ENCODE data around the gene LRCOL1. TPM values are rescaled to one million over a fixed set of nuclear protein-coding genes. Genes with fewer than 3 reads are reported as not detected.

The LRCOL1 gene
- total RNA-seq, 2 experiments from 2014 or later: not detected

DNA sequence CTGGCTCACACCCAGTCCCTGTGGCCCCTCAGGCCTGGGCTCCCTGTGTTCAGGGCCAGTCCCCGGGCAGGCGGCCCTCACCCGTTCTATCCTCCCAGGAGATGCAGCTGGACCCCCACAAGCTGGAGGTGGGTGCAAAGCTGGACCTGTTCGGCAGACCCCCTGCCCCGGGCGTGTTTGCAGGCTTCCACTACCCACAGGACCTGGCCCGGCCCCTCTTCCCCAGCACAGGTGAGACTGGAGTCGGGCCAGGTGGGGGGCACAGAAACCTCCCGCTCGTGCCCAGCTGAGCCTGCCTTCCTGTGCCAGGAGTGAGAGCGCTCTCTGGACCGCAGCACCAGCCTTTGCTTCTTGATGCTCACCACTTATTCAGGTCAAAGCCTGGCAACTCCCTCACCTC is 33.7 kb downstream of the LRCOL1 start:
- H3K4me1 ChIP-seq (ENCODE audit: insufficient read depth, low read length): no peaks in the 10 kb centered on the region
- TF ChIP-seq, protein P1, sequence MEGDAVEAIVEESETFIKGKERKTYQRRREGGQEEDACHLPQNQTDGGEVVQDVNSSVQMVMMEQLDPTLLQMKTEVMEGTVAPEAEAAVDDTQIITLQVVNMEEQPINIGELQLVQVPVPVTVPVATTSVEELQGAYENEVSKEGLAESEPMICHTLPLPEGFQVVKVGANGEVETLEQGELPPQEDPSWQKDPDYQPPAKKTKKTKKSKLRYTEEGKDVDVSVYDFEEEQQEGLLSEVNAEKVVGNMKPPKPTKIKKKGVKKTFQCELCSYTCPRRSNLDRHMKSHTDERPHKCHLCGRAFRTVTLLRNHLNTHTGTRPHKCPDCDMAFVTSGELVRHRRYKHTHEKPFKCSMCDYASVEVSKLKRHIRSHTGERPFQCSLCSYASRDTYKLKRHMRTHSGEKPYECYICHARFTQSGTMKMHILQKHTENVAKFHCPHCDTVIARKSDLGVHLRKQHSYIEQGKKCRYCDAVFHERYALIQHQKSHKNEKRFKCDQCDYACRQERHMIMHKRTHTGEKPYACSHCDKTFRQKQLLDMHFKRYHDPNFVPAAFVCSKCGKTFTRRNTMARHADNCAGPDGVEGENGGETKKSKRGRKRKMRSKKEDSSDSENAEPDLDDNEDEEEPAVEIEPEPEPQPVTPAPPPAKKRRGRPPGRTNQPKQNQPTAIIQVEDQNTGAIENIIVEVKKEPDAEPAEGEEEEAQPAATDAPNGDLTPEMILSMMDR (IDR thresholded peaks at IDR 0.05): no peak
- H3K36me3 ChIP-seq (ENCODE audit: insufficient read depth, low read length): peaks cover 34% of the 10 kb centered on the region
- Mint-ChIP-seq H3K9me3 (no peaks in the 10 kb centered on the region), H3K27me3 (no peaks in the 10 kb centered on the region), H3K4me1 (ENCODE audit: low read depth) (no peaks in the 10 kb centered on the region), H3K36me3 (ENCODE audit: low read depth) (peaks cover 38% of the 10 kb centered on the region), H3K27ac (no peak overlapping the region), H3K4me3 (no peak overlapping the region)
- DNase-seq: no peak
- H3K9me3 ChIP-seq (ENCODE audit: control insufficient read depth in 1 of 2, insufficient read depth in 1 of 2, low read length in 2 of 2): no peaks in the 10 kb centered on the region
- intact Hi-C loops (cut with DNase I, micrococcal nuclease): no loop called here
- CTCF ChIA-PET: no interaction called here
- H3K27me3 ChIP-seq (ENCODE audit: control insufficient read depth in 1 of 2, insufficient read depth in 2 of 2, low read length in 2 of 2): no peaks in the 10 kb centered on the region
- no peak for ATAC-seq (ENCODE audit: poor library complexity)
- POLR2A ChIA-PET: no interaction called here
- no peak overlapping the region for H3K27ac ChIP-seq (ENCODE audit: low read depth in 1 of 2, low read length in 2 of 2)
- no peak overlapping the region for H3K4me3 ChIP-seq (ENCODE audit: low read length)

DNA sequence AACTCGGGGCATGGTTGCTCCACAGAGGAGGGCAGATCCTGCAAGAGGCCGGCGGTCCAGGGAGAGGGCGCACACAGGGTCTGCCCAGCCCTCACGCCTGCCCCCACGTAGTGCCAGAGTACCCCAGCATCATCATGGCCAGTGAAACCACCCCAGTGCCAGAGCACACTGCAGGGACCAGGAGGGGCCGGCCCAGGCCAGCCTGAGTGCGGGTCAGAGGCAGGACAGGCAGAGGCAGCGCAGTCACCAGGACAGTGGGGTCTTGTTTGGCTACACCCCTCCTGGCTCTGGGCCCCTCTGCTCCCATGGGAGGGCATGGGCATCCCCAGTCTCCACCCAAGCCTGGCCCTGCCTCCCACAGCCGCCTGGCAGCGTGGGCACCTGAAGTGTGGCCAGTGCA is 34.7 kb downstream of the LRCOL1 start:
- H3K9me3 Mint-ChIP-seq: no peaks in the 10 kb centered on the region
- Histone ChIP-seq H3K4me1 (ENCODE audit: insufficient read depth, low read length) (no peaks in the 10 kb centered on the region), H3K27ac (ENCODE audit: low read depth in 1 of 2, low read length in 2 of 2) (no peak overlapping the region), H3K27me3 (ENCODE audit: control insufficient read depth in 1 of 2, insufficient read depth in 2 of 2, low read length in 2 of 2) (no peaks in the 10 kb centered on the region), H3K36me3 (ENCODE audit: insufficient read depth, low read length) (peaks cover 30% of the 10 kb centered on the region), H3K4me3 (ENCODE audit: low read length) (no peak overlapping the region), H3K9me3 (ENCODE audit: control insufficient read depth in 1 of 2, insufficient read depth in 1 of 2, low read length in 2 of 2) (no peaks in the 10 kb centered on the region)
- no peaks in the 10 kb centered on the region for H3K27me3 Mint-ChIP-seq
- peaks cover 34% of the 10 kb centered on the region for H3K36me3 Mint-ChIP-seq (ENCODE audit: low read depth)
- TF ChIP-seq, protein P1 (IDR thresholded peaks at IDR 0.05): no peak
- ATAC-seq (ENCODE audit: poor library complexity): no peak
- no peak for DNase-seq
- no peaks in the 10 kb centered on the region for H3K4me1 Mint-ChIP-seq (ENCODE audit: low read depth)
- ChIA-PET CTCF (no interaction called here), POLR2A (no interaction called here)
- H3K4me3 Mint-ChIP-seq: no peak overlapping the region
- H3K27ac Mint-ChIP-seq: no peak overlapping the region
- intact Hi-C loops (cut with DNase I, micrococcal nuclease): no loop called here

DNA sequence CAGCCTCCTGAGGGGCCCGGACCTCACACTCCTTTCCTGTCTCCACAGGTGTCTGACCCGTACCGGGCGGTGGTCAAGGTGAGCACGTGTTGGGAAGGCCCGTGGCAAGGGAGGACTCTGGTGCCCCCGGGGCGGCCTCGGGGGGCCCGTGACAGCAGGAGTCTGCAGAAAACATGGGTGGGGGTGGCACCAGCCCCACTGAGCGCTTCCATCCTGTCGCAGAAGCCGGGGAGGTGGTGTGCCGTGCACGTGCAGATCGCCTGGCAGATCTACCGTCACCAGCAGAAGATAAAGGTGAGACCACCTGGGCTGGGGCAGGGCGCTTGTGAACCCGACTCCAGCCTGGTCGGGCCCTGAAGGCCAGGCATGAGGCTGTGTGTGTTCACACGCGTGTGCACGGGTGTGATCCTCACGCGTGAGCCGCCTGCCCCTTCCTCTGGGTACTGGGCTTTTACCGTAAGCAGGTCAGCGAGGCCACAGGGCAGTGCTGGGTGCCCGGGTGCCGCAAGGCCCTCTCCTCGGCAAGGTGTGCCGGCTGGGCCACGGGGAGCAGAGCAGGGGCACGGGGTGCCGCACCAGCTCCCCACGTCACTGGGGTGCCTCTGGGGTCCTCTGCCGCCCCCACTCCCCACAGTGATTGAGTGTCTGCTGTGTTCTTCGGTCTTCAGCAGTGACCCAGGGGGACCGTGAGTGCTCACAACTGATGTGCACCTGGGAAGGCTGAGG is 35.9 kb downstream of the LRCOL1 start:
- Mint-ChIP-seq H3K4me1 (ENCODE audit: low read depth) (no peaks in the 10 kb centered on the region), H3K36me3 (ENCODE audit: low read depth) (peaks cover 29% of the 10 kb centered on the region), H3K4me3 (no peak overlapping the region), H3K27me3 (no peaks in the 10 kb centered on the region), H3K27ac (no peak overlapping the region), H3K9me3 (no peaks in the 10 kb centered on the region)
- Histone ChIP-seq H3K27me3 (ENCODE audit: control insufficient read depth in 1 of 2, insufficient read depth in 2 of 2, low read length in 2 of 2) (no peaks in the 10 kb centered on the region), H3K27ac (ENCODE audit: low read depth in 1 of 2, low read length in 2 of 2) (no peak overlapping the region), H3K4me3 (ENCODE audit: low read length) (no peak overlapping the region), H3K36me3 (ENCODE audit: insufficient read depth, low read length) (peaks cover 31% of the 10 kb centered on the region), H3K9me3 (ENCODE audit: control insufficient read depth in 1 of 2, insufficient read depth in 1 of 2, low read length in 2 of 2) (no peaks in the 10 kb centered on the region), H3K4me1 (ENCODE audit: insufficient read depth, low read length) (no peaks in the 10 kb centered on the region)
- ChIA-PET CTCF (no interaction called here), POLR2A (no interaction called here)
- intact Hi-C loops (cut with DNase I, micrococcal nuclease): no loop called here
- DNase-seq (no peak), ATAC-seq (ENCODE audit: poor library complexity) (no peak)
- TF ChIP-seq, protein P1 (IDR thresholded peaks at IDR 0.05): no peak
